GM21515 (cell line): ENCODE measurements around the gene CSTB.
"Not testable (repeated sequence)": the region's sequence is repeated elsewhere in the genome, so short reads cannot be mapped to it uniquely, and the experiment has no call there.

Experiments
- ATAC-seq: cut with Tn5 transposase; IDR thresholded peaks from one replicate; pipeline ENCODE4 v1.9.1; 2021; ENCODE audit not compliant: unreplicated experiment

CSTB gene, protein sequence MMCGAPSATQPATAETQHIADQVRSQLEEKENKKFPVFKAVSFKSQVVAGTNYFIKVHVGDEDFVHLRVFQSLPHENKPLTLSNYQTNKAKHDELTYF

DNA sequence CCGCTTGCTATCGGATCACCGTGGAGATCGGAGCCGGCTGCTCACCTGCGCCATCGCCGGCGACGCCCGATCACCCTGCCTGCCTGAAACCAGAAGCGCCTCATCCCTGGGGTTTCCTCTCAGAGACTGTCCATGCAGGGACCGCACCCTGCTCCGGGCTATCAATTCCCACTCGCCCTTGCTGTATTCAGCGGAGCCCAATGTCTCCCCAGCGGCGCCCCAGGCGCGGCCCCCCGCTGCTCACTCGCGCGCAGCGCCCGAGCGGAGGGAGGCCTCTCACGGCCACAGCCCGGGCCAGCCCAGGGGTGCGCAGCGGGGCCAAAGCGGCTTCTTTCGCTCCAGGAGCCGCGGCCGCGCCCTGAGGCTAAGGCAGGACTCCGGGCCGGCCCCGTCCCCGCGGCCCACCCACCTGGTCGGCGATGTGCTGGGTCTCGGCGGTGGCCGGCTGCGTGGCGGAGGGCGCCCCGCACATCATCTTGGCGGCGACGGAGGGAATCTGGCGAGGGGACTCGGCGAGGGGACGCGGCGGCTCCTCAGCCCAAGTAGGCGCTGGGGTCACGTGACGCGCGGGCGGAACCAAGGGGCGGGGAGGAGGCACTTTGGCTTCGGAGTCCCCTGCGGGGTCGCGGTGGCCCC lies at the start of gene CSTB:
CSTB (minus strand) TSS at position 514 of the 636 bp plus-strand sequence; CDS start at position 475, 39 bp downstream.
- ATAC-seq = peak; percentile 56

DNA sequence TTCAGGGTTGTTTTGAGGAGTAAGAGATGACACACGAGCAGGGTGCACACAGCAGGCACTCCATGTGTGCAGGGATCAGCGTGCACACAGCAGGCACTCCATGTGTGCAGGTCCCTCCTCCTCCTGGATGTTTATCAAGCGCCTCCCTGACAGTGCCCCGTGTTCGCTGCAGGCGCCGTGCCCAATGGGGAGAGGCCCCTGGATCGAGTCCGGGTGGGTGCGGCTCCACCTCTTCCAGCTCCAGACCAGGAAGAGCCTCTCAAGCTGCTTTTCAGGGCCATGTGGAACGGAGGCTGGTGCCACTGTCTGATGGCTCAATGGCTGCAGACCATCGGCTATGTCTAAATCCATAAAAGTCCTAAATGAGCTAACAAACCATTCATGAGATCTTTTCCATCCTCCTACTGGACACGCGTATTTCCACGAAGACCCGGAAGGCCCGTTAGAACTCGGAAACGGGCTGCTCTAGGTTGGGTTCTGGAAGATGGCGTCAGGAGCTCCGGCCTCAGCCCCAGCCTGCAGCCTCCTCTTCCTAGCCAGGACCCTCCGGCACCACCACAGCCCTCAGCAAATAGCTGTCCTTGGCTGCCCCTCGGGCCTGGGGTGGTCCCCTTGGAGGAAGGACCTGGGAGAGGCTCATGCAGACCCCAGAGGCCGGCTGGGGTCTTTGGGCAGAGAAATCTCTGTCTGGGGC lies 49.3 kb upstream of the CSTB start:
- no peak for ATAC-seq

DNA sequence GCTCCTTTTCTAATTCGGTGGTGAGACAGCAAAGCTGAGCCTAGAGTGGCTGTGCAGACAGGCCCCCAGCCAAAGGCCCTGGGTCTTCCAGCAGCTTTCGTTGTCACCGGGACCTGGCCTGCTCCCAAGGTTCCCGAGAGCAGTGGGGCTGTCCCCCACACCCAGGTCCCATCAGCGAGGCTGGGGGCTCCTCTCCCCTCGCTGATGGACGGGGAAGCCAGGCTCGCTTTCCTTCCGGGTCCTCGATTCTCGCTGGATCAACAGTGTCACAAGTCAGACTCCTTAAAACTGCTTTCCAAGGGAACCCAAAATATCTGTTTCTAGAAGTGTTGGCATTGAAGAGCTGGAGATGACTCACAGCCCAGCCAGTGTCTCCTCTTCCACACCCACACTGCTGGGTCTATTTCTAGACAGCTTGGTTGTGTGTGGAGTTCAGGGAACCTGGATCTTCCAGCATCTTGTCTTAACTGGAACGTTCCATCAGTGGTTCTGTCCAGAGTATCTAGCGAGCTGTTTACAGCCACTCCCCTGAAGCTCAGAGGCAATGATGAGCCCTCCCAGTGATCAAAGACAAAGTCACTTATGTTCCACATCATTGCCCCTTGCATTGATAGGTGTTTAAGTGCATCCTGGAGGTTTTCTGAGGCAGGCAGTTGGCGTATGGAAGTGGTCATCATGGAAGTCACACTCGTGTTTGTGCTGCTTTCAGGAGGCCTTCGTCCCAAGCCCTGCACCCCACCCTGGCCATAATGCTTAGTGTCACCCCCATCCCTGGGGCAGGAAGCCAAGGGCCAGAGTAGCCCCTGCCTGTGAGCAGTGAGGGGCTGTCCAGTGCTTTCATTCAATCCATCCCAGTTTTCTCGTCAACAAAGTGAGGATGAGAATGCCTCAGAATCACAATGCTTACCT lies 48.5 kb upstream of the CSTB start:
- no peak for ATAC-seq

DNA sequence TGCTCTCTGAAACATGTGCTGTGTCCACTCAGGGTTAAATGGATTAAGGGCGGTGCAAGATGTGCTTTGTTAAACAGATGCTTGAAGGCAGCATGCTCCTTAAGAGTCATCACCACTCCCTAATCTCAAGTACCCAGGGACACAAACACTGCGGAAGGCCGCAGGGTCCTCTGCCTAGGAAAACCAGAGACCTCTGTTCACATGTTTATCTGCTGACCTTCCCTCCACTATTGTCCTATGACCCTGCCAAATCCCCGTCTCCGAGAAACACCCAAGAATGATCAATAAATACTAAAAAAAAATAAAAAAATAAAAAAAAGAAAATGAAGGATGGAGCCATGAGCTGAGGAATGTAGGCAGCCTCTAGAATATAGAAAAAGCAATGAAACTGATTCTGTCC lies 46.6 kb upstream of the CSTB start:
- not testable (repeated sequence) for ATAC-seq

DNA sequence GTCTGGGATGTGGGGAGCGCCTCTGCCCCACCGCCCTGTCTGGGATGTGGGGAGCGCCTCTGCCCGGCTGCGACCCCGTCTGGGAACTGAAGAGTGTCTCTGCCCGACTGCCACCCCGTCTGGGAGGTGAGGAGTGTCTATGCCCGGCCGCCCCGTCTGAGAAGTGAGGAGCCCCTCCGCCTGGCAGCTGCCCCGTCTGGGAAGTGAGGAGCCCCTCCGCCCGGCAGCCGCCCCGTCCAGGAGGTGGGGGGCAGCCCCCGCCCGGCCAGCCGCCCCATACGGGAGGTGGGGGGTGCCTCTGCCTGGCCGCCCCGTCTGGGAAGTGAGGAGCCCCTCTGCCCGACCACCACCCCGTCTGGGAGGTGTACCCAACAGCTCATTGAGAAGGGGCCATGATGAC lies 46.1 kb upstream of the CSTB start:
- ATAC-seq = not testable (repeated sequence)

DNA sequence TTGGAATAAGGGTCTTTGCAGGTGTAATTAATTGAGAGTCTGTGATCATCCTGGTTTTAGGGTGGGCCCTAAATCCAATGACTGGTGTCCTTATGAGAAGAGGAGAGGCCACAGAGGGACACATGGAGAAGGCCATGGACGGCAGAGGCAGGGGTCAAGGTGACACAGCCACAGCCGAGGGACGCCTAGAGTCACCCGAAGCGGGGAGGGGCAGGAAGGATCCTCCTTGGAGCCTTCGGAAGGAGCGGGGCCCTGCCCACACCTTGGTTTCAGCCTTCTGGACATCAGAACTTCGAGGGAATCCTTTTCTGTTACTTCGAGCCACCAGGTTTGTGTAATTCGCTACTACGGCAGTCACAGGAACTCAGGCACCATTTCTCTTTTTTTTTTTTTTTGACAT lies 44.4 kb upstream of the CSTB start:
- no peak for ATAC-seq

DNA sequence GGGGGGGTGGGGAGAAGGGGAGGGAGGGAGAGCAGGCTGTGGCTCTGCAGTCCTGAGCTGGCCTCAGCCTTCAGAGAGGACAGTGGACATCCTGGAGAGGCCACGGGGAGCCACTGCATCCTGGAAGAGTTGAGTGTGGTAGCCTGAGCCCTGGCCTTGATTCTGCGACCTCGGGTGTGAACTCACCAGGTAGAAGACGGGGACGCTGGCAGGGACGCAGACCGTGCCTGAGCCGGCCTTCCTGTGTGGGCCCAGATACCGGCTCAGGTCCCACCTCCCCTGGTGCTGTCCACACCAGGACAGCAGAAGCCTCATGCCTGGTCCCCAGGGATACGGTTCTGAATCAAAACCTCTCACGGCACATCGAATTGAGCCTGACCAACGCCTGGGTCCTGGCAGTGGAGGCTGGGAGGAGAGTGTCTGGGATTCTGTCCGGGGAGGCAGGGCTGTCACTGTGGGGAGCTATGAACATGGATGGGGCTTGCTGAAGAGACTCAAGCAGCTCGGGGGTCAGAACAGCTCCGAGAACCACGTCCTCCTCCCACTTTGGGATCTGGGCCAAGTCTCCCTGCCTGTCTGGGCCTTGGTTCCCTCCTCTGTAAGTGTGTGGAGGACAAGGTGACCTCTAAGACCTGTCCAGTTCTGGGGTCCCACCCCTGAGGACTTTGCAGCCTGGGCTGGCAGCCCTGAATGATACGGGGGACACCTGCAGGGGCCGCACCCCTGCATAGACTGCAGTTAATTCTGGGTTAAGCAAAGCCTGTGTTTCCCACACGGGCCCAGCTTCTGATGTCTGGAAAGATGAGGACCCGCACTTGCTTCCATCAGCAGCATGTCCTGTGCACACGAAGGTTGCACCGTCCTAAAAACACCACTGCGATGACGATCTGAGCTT lies 43.6 kb upstream of the CSTB start:
- ATAC-seq = no peak

DNA sequence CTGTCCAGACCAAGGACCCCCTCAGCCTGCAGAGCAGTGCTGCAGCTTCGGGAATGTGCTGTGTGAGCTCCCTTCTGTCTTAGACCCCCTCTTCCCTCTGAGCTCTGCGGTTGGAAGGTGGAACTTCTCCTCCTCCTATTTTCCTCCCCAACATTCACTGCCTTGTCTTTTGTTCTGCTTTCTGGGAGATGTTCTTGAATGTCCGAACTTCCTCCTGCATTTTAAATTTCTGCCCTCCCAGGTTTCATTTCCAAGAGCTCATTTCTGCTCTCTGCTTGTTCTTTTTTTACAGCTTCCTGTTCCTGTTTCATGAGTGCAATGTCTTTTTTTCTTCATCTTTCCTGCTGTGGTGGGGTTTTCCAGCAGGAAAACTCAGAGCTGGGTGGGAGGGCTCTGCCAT lies 42.6 kb upstream of the CSTB start:
- no peak for ATAC-seq

DNA sequence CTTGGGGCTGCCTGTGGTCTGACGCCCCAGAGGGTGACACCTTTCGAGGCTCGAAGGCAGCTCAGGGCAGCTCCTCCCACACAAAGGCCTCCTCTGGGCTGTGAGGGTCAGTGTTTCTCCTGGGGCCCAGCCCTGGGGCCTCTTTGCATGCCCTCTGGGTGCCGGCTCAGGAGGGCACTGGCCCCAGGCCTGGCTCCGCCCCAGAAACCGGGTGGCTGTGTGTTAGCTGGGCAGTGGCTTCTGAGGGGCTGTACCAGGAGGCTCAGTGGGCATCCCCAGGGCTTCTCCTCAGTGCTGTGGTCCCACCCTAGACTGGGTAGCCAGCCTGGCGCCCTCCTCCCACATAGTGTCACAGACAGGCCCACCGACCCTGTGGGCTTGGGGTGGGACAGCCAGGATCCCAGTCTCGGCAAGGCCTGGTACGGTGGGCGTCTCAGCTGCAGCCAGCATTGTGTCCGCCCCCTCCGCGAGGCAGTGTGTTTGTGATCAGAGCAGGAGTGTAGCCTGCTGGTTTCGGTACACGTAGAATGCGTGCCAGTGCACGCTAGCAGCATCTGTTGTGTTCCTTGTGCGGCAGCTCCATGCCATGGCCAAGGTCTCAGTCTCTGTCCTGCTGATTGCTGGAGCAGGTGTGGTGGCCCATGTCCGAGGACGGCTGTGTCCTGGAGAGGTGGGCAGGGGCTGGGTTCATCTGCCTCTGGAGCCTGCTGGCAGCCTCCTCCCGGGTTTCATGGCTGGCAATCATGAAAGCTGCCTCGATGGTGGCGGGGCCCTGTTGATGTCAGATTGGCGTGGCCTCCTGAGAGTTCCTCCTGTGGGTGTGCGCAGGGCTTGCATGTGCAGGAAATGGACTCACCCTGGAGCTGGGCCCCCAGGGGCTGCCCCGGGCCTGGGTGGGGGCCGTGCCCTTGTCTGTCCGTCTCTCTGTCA lies 41.3 kb upstream of the CSTB start:
- no peak for ATAC-seq

DNA sequence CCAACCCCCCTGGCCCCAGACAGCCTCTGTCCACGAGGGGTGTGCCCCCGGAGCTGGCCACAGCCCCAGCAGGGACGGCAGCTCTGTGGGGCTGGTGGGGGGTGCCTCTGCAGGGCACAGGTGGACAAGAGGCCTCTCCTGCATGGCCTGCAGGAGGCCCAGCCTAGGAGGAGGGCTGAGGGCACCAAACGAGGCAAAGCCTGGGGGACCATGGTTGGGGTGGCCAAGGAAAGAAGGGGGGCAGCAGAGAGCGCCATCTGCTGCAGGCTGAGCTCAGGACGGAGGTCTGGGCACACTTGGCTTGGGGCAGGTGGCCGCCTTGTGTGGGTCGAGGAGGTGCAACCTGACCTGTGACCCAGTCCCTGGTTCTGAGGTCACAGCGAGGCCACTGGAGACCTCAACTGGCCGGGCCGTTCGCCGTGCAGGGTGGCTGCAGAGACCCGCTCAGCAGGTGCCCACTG lies 40.5 kb upstream of the CSTB start:
- no peak for ATAC-seq

DNA sequence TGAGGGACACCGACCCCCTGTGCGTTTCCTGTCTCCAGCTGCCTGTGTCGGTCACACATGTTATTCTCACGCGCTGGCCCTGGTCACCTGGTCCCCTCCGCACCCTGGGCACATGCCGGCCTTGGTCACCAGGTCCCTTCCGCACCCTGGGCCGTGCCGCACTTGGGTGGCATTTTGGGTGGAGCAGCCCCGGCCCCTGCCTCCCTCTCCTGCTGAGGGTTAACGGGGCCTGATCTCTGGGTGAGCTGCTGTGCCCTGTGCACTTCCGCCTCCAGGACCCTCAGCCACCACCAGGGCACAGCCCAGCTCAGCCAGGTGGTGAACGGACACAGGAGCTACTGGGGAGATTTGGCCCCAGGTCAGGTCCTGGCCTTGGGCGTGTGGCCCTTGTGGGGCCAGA lies 39.9 kb upstream of the CSTB start:
- ATAC-seq = no peak

DNA sequence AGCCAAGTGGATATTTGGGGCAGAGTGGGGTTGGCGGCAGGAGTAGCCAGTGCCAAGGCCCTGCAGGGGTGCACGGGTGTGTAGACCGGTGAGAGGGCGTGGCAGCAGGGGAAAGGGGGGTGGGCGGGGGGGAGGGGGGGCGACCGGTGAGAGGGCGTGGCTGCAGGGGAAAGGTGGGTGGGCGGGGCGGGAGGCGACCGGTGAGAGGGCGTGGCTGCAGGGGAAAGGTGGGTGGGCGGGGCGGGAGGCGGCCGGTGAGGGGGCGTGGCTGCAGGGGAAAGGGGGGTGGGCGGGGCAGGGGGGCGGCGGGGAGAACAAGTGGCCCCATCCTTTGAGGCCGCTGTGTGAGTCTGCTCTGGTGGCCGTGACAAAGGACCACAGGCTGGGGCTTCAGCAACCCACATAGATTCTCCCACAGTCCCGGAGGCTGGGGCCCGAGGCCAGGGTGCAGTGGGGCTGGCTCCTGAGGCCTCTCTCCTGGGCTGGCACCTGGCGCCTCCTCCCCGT lies 39.1 kb upstream of the CSTB start:
- ATAC-seq = no peak

DNA sequence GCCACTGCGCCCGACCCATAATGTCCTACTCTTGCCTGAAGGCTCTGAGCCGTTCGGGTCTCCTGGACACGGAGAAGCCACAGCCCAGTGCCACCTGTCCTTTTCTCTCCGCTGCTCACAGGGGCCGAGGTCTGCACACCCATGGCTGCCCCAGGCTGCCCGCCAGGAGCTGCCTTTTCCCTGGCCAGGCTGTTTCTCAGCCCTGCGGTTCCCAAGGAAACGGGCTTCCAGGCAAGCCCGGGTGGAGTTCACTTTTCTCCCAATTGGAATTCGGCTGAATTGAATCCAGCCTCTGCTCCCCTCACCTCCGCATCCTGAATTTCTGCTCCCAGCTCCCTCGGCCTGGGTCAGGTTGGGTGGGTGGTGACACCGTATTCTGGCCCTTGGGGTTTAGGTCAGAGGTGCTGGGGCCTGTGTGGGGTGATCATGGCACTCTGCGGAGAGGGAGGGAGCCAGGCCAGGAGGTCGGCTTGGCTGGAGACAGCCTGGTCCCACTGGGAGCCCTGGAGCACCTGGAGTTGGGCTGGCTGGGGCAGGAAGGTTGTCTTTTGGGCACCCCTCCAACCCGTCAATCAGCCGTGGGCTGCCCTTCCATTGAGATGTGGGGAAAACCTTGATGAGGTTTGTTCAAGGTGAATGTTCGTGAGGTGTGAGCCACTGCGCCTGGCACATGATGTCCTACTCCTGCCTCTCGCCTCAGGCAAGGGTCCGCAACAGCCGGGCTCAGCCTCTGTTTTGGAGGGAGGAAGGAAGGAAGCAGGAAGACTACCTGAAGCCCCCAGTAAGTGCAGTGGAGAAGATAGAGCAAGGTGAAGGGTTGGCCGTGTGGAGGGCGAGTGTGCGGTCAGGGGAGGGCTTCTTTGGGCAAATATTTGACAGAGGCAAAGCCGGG lies 38.4 kb upstream of the CSTB start:
- no peak for ATAC-seq

DNA sequence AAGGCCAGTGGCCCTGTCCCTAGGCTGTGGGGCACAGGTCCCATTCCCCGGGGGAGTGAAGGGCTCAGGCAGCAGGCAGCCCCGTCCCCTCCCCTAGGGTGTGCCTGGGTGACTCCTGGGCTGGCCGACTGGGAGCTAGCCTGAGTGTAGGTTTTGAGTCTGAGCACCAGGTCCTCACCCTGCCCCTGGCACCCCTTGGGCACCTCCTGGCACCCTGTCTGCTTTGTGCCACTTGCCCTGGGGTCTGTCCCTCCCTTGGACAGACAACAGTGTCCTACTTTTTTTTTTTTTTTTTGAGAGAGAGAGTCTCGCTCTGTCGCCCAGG lies 37.5 kb upstream of the CSTB start:
- ATAC-seq = no peak

DNA sequence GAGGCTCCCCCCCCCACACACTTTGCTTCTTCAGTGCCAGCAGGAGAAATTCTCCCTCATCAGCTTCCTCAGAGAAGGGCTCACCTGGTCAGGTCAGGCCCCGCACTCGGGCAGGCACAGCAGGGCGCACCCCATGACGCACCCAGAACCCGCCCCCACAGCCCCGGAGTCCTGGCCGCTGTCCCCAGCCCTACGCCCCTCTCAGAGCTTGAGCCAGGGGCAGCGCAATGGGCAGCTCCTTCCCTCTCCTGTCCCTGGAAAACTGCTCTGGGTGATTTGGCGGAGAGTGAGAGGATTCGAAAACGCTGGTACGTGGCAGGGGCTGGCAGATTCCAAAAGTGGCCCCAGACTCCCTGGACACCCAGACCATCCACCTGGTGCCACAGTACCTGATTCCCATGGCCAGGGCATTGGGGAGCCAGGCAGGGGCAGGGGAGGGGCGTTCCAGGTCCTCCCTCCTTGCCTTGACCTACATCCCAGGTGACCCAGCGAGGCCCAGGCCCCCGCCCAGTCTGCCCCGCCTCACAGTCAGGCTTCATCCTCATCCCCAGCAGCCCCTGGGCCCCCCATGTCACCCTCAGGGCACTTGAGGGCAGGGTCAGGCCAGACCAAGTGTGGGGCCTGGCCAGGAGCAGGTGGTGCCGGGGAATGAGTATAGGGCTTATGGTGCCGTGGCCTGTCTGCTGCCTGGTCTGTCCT lies 37.0 kb upstream of the CSTB start:
- no peak for ATAC-seq

DNA sequence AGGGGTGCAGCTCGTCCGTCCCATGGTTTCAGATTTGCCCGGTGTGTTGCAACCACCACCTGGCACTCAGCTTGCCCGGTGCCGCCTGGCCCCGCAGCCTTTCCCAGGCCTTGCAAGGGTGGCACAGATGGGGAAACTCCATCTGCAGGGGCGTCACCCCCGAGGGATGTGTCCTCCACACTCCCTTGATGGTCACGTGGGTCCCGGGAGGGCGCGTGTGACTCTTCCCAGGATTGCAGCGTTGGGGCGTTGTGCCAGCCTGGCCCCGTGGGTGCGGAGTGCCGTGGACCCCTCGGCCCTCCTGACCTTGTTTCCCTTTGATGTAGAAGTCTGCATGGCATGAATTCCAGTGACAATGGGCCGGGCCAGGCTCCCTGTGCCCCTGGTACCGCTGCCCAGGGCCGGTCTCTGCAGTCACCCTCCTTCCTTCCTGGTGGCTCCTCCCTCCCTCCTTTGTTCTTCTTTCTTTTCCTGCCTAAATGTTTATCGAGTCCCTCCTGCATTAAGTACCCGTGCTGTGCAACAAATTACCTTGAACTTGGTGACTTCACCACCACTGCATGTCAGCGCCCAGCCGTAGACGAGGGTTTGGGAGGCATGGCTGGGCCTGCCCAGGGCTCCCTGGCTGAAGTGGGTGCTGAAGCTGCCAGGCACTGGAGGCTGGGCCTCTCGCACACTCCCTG lies 36.2 kb upstream of the CSTB start:
- no peak for ATAC-seq
